IMR-90 (cell line): Measurements from ENCODE around the gene TNN. TPM values are rescaled to one million over a fixed set of nuclear protein-coding genes. Genes with fewer than 3 reads are reported as not detected.

Source experiments
- ATAC-seq: fragments of 200-7000 bp; cut with Tn5 transposase; 2 replicates; pipeline ENCODE4 v1.9.1; 2020; ENCODE audit warnings: low read depth, mild to moderate bottlenecking, moderate library complexity
- BruUV-seq: library from RNA; stranded (reverse); fragments of 400-500 nt; replicated peaks from 2 replicates; lab custom pipeline; 2021; lab: Mats Ljungman, UMichigan
- CTCF ChIA-PET: fragments of 300-600 bp; formaldehyde crosslinking; extraction: SDS; loops from one replicate; lab custom pipeline; 2021; ENCODE audit warnings: antibody characterized with exemption; lab: Yijun Ruan, JAX
- POLR2A ChIA-PET: fragments of 300-600 bp; sonication (Branson Sonifier 250); formaldehyde crosslinking; loops from one replicate; lab custom pipeline; 2022; ENCODE audit warnings: antibody characterized with exemption; ENCODE audit not compliant: unreplicated experiment; lab: Charles Lee
- DNase-seq: peaks from one replicate; pipeline ENCODE4 v3.0.0; 2013
- H2AFZ ChIP-seq: replicated peaks from 2 replicates; pipeline ENCODE3; 2013; ENCODE audit warnings: low read length, mild to moderate bottlenecking; ENCODE audit not compliant: poor library complexity
- H2AK5ac ChIP-seq: 2 replicates; pipeline ENCODE4 v1.6.1; 2013; ENCODE audit warnings: low read depth, low read length, inconsistent platforms
- H2AK9ac ChIP-seq: replicated peaks from 2 replicates; pipeline ENCODE3; 2013; ENCODE audit warnings: mild to moderate bottlenecking, low read depth, low read length, moderate library complexity; ENCODE audit not compliant: poor library complexity
- H2BK120ac ChIP-seq: 2 replicates; pipeline ENCODE4 v1.6.1; 2013; ENCODE audit warnings: low read depth, low read length, inconsistent platforms
- H2BK15ac ChIP-seq: 3 replicates; pipeline ENCODE4 v1.6.1; 2013; ENCODE audit warnings: low read depth, low read length, inconsistent platforms
- H2BK20ac ChIP-seq: 2 replicates; pipeline ENCODE4 v1.6.1; 2013; ENCODE audit warnings: low read depth, mild to moderate bottlenecking, inconsistent platforms, low read length, moderate library complexity
- H2BK5ac ChIP-seq: 2 replicates; pipeline ENCODE4 v1.6.1; 2013; ENCODE audit warnings: mild to moderate bottlenecking, low read depth, low read length, inconsistent platforms; ENCODE audit not compliant: poor library complexity, severe bottlenecking
- H3K14ac ChIP-seq: replicated peaks from 2 replicates; pipeline ENCODE4 v1.6.1; 2013; ENCODE audit warnings: low read depth, low read length, inconsistent platforms
- H3K18ac ChIP-seq: 2 replicates; pipeline ENCODE4 v1.6.1; 2013; ENCODE audit warnings: low read depth, low read length, control low read depth
- H3K23ac ChIP-seq: 2 replicates; pipeline ENCODE4 v1.6.1; 2013; ENCODE audit warnings: low read depth, low read length, inconsistent platforms
- H3K27ac ChIP-seq: 2 replicates; pipeline ENCODE4 v1.5.1; 2013; ENCODE audit warnings: mild to moderate bottlenecking, control low read depth, low read length; ENCODE audit not compliant: insufficient read depth
- H3K27me3 ChIP-seq: 2 replicates; pipeline ENCODE4 v1.6.1; 2013; ENCODE audit warnings: low read length; ENCODE audit not compliant: control insufficient read depth, insufficient read depth
- H3K36me3 ChIP-seq: 2 replicates; pipeline ENCODE4 v1.6.1; 2013; ENCODE audit warnings: low read length, mixed read lengths; ENCODE audit not compliant: control insufficient read depth, insufficient read depth
- H3K4ac ChIP-seq: 2 replicates; pipeline ENCODE4 v1.6.1; 2013; ENCODE audit warnings: low read depth, low read length, inconsistent platforms
- H3K4me1 ChIP-seq: 2 replicates; pipeline ENCODE4 v1.6.1; 2013; ENCODE audit warnings: low read length, mixed read lengths; ENCODE audit not compliant: control insufficient read depth, insufficient read depth
- H3K4me2 ChIP-seq: 2 replicates; pipeline ENCODE4 v1.6.1; 2013; ENCODE audit warnings: low read depth, mild to moderate bottlenecking, control low read depth, low read length, moderate library complexity
- H3K4me3 ChIP-seq: 2 replicates; pipeline ENCODE4 v1.5.1; 2013; ENCODE audit warnings: low read depth, mild to moderate bottlenecking, control low read depth, low read length, moderate library complexity; ENCODE audit not compliant: insufficient read depth
- H3K56ac ChIP-seq: 2 replicates; pipeline ENCODE4 v1.6.1; 2013; ENCODE audit warnings: low read length, inconsistent platforms; ENCODE audit not compliant: insufficient read depth; ENCODE audit errors: extremely low read depth
- H3K79me1 ChIP-seq, 2 experiments: 2 replicates each; pipeline ENCODE4 v1.6.1; 2013; ENCODE audit warnings: low read length in 2 of 2, inconsistent platforms in 1 of 2, low read depth in 1 of 2
- H3K9ac ChIP-seq: 2 replicates; pipeline ENCODE4 v1.6.1; 2013; ENCODE audit warnings: low read depth, low read length, control low read depth
- H3K9me1 ChIP-seq: 2 replicates; pipeline ENCODE4 v1.6.1; 2013; ENCODE audit warnings: low read length, inconsistent platforms; ENCODE audit not compliant: insufficient read depth
- H3K9me3 ChIP-seq: 2 replicates; pipeline ENCODE4 v1.6.1; 2013; ENCODE audit warnings: low read length; ENCODE audit not compliant: control insufficient read depth, insufficient read depth
- H4K20me1 ChIP-seq: 2 replicates; pipeline ENCODE4 v1.6.1; 2013; ENCODE audit warnings: low read length, inconsistent platforms; ENCODE audit not compliant: insufficient read depth
- H4K5ac ChIP-seq: 2 replicates; pipeline ENCODE4 v1.6.1; 2013; ENCODE audit warnings: mild to moderate bottlenecking, low read depth, low read length, control low read depth
- H4K8ac ChIP-seq, 2 experiments: 2 replicates each; pipeline ENCODE4 v1.6.1; 2013; ENCODE audit warnings: low read depth in 2 of 2, low read length in 2 of 2, control low read depth in 1 of 2, inconsistent platforms in 1 of 2
- H4K91ac ChIP-seq: 2 replicates; pipeline ENCODE4 v1.6.1; 2013; ENCODE audit warnings: low read depth, low read length, inconsistent platforms; ENCODE audit not compliant: insufficient read depth
- BHLHE40 ChIP-seq: fragments of 150-350 bp; IDR thresholded peaks from 2 replicates; pipeline ENCODE4 v1.6.1; 2016; ENCODE audit warnings: mild to moderate bottlenecking, low read depth, low read length
- CHD1 ChIP-seq: IDR thresholded peaks from 2 replicates; pipeline ENCODE4 v1.6.1; 2012; ENCODE audit warnings: low read depth, low read length, improper control_type of control experiment
- MAFK ChIP-seq: IDR thresholded peaks from 2 replicates; pipeline ENCODE4 v1.6.1; 2012; ENCODE audit warnings: low read depth, low read length, improper control_type of control experiment
- MAZ ChIP-seq: IDR thresholded peaks from 2 replicates; pipeline ENCODE4 v1.6.1; 2012; ENCODE audit warnings: low read depth, mild to moderate bottlenecking, low read length, improper control_type of control experiment, moderate library complexity, borderline replicate concordance
- MXI1 ChIP-seq: IDR thresholded peaks from 2 replicates; pipeline ENCODE4 v1.6.1; 2012; ENCODE audit warnings: low read depth, mild to moderate bottlenecking, low read length, moderate library complexity, borderline replicate concordance
- NFE2L2 ChIP-seq: fragments of 150-350 bp; IDR thresholded peaks from 2 replicates; pipeline ENCODE4 v1.6.1; 2016; ENCODE audit warnings: low read depth, mild to moderate bottlenecking, low read length
- POLR2A ChIP-seq: IDR thresholded peaks from 2 replicates; pipeline ENCODE4 v1.6.1; 2012; ENCODE audit warnings: mild to moderate bottlenecking, low read depth, low read length
- RCOR1 ChIP-seq: IDR thresholded peaks from 2 replicates; pipeline ENCODE4 v1.6.1; 2012; ENCODE audit warnings: mild to moderate bottlenecking, low read length, improper control_type of control experiment; ENCODE audit not compliant: insufficient replicate concordance
- RFX5 ChIP-seq: IDR thresholded peaks from 2 replicates; pipeline ENCODE4 v1.8.0; 2012; ENCODE audit warnings: low read depth, mild to moderate bottlenecking, low read length, moderate library complexity
- SMC3 ChIP-seq: fragments of 150-350 bp; IDR thresholded peaks from 2 replicates; pipeline ENCODE4 v1.6.1; 2016; ENCODE audit warnings: low read depth, mild to moderate bottlenecking, antibody characterized with exemption, low read length, moderate library complexity
- WGBS, 2 experiments: methylation state at CpG; one replicate each; pipeline versions ENCODE4 v1.1.5 to v1.1.7; 2013; ENCODE audit warnings: missing lambda C conversion rate in 2 of 2; ENCODE audit not compliant: insufficient read length in 1 of 2; ENCODE audit errors: extremely low coverage in 2 of 2; 5-methylcytosine and 5-hydroxymethylcytosine counted together
- dilution Hi-C: fragments of 300-500 bp; cut with HindIII; formaldehyde crosslinking; loops from one replicate; pipeline ENCODE4 v1.14.3; 2018; ENCODE audit warnings: low sequenced_read_pairs; ENCODE audit not compliant: unreplicated experiment
- in situ Hi-C: fragments of 300-500 bp; cut with MboI; formaldehyde crosslinking; loops from 3 replicates; pipeline ENCODE4 v1.14.3; 2019; ENCODE audit warnings: low sequenced_read_pairs, inconsistent platforms, mixed read lengths
- intact Hi-C: fragments of 100-400 bp; cut with micrococcal nuclease; formaldehyde crosslinking; loops from 2 replicates; pipeline ENCODE4 v1.10.0; 2022
- polyA plus RNA-seq, 3 experiments: library from polyadenylated mRNA; depleted of rRNA; stranded (reverse); fragments of >200 nt; gene quantifications; 2 replicates each; pipeline ENCODE4 v1.2.3, GENCODE V29; 2012; ENCODE audit warnings: low replicate concordance in 1 of 3
- total RNA-seq: library from RNA; depleted of rRNA; stranded (reverse); fragments of >200 nt; gene quantifications from 2 replicates; pipeline ENCODE4 v1.2.3, GENCODE V29; 2012
- TF ChIP-seq, protein P1 (sequence below): fragments of 150-350 bp; IDR thresholded peaks from 2 replicates; pipeline ENCODE4 v1.6.1; 2016; ENCODE audit warnings: low read depth, mild to moderate bottlenecking, low read length, moderate library complexity, borderline replicate concordance
- TF ChIP-seq, protein P2 (sequence below): conservative IDR thresholded peaks from 2 replicates; pipeline ENCODE4 v1.5.1; 2012; ENCODE audit warnings: mild to moderate bottlenecking, low read depth, low read length, improper control_type of control experiment

Gene TNN
- total and polyA plus RNA-seq, 2 of the 4 experiments (the other 2 are of a cell fraction): not detected

DNA sequence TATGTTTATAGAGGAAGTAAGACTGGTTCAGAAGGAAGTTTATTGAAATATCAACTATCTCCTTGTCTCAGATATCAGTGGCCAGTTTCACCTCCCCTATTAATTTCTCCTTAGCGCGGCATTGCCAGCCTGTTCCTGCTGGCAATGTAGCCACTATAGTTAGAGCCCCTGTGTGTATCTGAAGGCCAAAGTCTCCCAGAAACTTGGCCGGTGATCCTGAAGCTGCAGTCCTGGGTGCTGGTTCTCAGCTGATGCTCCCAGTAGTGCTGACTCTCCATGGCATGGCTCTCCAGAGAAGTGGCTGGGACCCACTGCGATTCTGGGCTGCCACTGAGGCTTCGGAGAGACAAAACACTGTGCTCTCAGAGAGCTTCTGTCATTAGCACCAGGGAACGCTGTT, 59.9 kb downstream of the TNN start:
- WGBS, 2 experiments: 93% methylated on average over 3 of the region's 6 CpGs; no CpG with 5 or more reads in 1 of the 2 experiments
- Histone ChIP-seq H3K23ac (no peak overlapping the region), H3K4ac (no peak overlapping the region), H2AFZ (no peak overlapping the region), H2BK20ac (no peak overlapping the region), H2BK15ac (no peak overlapping the region; the same call in 2 of the 3 replicates), H3K9me3 (no peaks in the 10 kb centered on the region), H3K56ac (no peak overlapping the region), H2AK9ac (no peak overlapping the region), H3K4me2 (no peak overlapping the region), H3K36me3 (no peaks in the 10 kb centered on the region), H4K8ac (no peak overlapping the region), H3K79me1 (no peaks in the 10 kb centered on the region), H2BK5ac (no peak overlapping the region), H4K5ac (no peak overlapping the region), H3K27ac (no peak overlapping the region), H4K20me1 (no peaks in the 10 kb centered on the region), H3K14ac (no peak overlapping the region), H3K18ac (no peak overlapping the region), H3K27me3 (no peaks in the 10 kb centered on the region), H2BK120ac (no peak overlapping the region), H3K9ac (no peak overlapping the region), H4K91ac (no peak overlapping the region), H3K9me1 (no peaks in the 10 kb centered on the region), H2AK5ac (no peak overlapping the region), H3K4me1 (peaks cover under 1% of the 10 kb centered on the region; the same call in 1 of the 2 replicates), H3K4me3 (no peak overlapping the region)
- no TSS peak for BruUV-seq
- TF ChIP-seq BHLHE40: no peak
- no peak for TF ChIP-seq RFX5
- no peak for TF ChIP-seq CHD1
- TF ChIP-seq MXI1: no peak
- no peak for TF ChIP-seq MAZ
- TF ChIP-seq, protein P1, sequence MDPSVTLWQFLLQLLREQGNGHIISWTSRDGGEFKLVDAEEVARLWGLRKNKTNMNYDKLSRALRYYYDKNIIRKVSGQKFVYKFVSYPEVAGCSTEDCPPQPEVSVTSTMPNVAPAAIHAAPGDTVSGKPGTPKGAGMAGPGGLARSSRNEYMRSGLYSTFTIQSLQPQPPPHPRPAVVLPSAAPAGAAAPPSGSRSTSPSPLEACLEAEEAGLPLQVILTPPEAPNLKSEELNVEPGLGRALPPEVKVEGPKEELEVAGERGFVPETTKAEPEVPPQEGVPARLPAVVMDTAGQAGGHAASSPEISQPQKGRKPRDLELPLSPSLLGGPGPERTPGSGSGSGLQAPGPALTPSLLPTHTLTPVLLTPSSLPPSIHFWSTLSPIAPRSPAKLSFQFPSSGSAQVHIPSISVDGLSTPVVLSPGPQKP: no peak
- TF ChIP-seq SMC3: no peak
- TF ChIP-seq RCOR1: no peak
- TF ChIP-seq MAFK: no peak
- TF ChIP-seq, protein P2, sequence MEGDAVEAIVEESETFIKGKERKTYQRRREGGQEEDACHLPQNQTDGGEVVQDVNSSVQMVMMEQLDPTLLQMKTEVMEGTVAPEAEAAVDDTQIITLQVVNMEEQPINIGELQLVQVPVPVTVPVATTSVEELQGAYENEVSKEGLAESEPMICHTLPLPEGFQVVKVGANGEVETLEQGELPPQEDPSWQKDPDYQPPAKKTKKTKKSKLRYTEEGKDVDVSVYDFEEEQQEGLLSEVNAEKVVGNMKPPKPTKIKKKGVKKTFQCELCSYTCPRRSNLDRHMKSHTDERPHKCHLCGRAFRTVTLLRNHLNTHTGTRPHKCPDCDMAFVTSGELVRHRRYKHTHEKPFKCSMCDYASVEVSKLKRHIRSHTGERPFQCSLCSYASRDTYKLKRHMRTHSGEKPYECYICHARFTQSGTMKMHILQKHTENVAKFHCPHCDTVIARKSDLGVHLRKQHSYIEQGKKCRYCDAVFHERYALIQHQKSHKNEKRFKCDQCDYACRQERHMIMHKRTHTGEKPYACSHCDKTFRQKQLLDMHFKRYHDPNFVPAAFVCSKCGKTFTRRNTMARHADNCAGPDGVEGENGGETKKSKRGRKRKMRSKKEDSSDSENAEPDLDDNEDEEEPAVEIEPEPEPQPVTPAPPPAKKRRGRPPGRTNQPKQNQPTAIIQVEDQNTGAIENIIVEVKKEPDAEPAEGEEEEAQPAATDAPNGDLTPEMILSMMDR: no peak
- TF ChIP-seq NFE2L2: no peak
- no peak for TF ChIP-seq POLR2A
- DNase-seq: no peak
- in situ Hi-C loops: no loop called here
- ChIA-PET CTCF (no interaction called here), POLR2A (no interaction called here)
- intact Hi-C loops: no loop called here
- dilution Hi-C loops: no loop called here
- no peak for ATAC-seq
